SH-SY5Y (cell line): ENCODE results near the gene IPO11.

Source experiments
- GATA2 ChIP-seq: IDR thresholded peaks from 2 replicates; pipeline ENCODE4 v1.6.1; 2011; ENCODE audit warnings: mild to moderate bottlenecking, low read depth, low read length
- GATA3 ChIP-seq: IDR thresholded peaks from 2 replicates; pipeline ENCODE4 v1.6.1; 2011; ENCODE audit warnings: low read depth, mild to moderate bottlenecking, low read length, moderate library complexity

- TF ChIP-seq GATA2 (no peak), GATA3 (no peak)
Observed at GRCh38 chr5:62386824-62387223, 25.7 kb upstream of the IPO11 start.
